Thyroid gland (tissue), 4 donors: ENCODE measurements around the gene SMIM3.

Source experiments
- CTCF ChIP-seq, 6 experiments: fragments of 200-600 bp in 3 of 6; fragments of 450-650 bp in 3 of 6; sonication (generic) in 3 of 6; IDR thresholded peaks; one replicate each; pipeline ENCODE4 v1.5.1; 2016 to 2019; ENCODE audit warnings: antibody characterized with exemption in 6 of 6, mild to moderate bottlenecking in 2 of 6, inconsistent platforms in 1 of 6, moderate library complexity in 1 of 6
- POLR2A ChIP-seq, 2 donors: fragments of 450-650 bp; IDR thresholded peaks; one replicate each; pipeline ENCODE4 v1.6.1; 2017; ENCODE audit warnings: antibody characterized with exemption in 2 of 2, mild to moderate bottlenecking in 2 of 2, moderate library complexity in 1 of 2

GRCh38 chr5:150765799-150766169 lies 12.8 kb upstream of the SMIM3 start:
- TF ChIP-seq CTCF (IDR thresholded peaks at IDR 0.05), result no peak
- no peak for TF ChIP-seq POLR2A (IDR thresholded peaks at IDR 0.05)
